Transverse colon (tissue), 4 donors: ENCODE data around the gene ATP11A.

ENCODE experiments used
- CTCF ChIP-seq, 5 experiments: fragments of 200-600 bp in 3 of 5; fragments of 450-650 bp in 2 of 5; sonication (generic) in 3 of 5; IDR thresholded peaks; 1 replicate in 2 of 5; 2 replicates in 3 of 5; pipeline ENCODE4 v1.5.1; 2016 to 2017; ENCODE audit warnings: antibody characterized with exemption in 5 of 5, inconsistent platforms in 3 of 5, mild to moderate bottlenecking in 2 of 5, moderate library complexity in 1 of 5
- EP300 ChIP-seq: sonication (generic); formaldehyde crosslinking; IDR thresholded peaks from one replicate; pipeline ENCODE4 v1.6.1; 2017; ENCODE audit warnings: antibody characterized with exemption, low read depth
- POLR2A ChIP-seq: fragments of 450-650 bp; IDR thresholded peaks from one replicate; pipeline ENCODE4 v1.6.1; 2016; ENCODE audit warnings: antibody characterized with exemption, mild to moderate bottlenecking, moderate library complexity
- POLR2AphosphoS5 ChIP-seq, 3 donors: sonication (generic); formaldehyde crosslinking; IDR thresholded peaks; one replicate each; pipeline ENCODE4 v1.6.1; 2016; ENCODE audit warnings: antibody characterized with exemption in 3 of 3

DNA sequence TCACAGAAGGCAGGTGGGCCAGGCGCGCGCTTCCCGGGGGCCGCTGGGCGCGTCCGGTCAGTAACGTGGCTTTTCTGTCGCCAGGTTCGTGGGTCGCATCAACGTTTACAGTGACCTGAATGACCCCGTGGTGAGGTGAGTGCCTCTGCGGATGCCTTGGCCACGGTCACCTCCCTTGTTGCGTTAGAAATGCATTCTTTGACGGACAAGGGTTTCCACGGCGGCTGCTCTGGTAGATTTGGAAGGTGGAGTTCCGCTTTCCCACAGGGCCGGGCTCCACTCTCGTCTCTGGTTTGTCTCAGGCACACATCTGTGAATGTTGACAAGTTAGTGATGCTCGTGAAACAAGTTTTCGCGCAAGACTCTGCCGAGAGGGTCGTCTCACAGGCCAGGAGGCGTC, 130.0 kb downstream of the ATP11A start:
- TF ChIP-seq CTCF (IDR thresholded peaks at IDR 0.05) (no peak), POLR2AphosphoS5 (IDR thresholded peaks at IDR 0.05) (no peak), EP300 (no peak), POLR2A (no peak)
